CD4-positive, alpha-beta T cell treated with Interleukin-4 for 1 hour (primary cell): Measurements from ENCODE around the gene LHB.
A peak's percentile ranks its signal among the peaks of the same experiment; 100 is the strongest.

Experiments
- DNase-seq, 2 donors: peaks; one replicate each; pipeline ENCODE4 v3.0.0-alpha.2; 2020 to 2022

The LHB gene

GRCh38 chr19:48975947-48976847 is 40.7 kb downstream of the LHB start:
- DNase-seq = peak; percentile 47 to 57

- DNase-seq = peak; percentile 81 to 82
These were observed 45.9 kb downstream of the LHB start for GRCh38 chr19:48970923-48971395.

- DNase-seq = no peak
These were observed 46.6 kb downstream of the LHB start for GRCh38 chr19:48970139-48970766.

GRCh38 chr19:48969276-48970138 is 47.4 kb downstream of the LHB start:
- DNase-seq = no peak

- DNase-seq = no peak
These were observed 48.1 kb downstream of the LHB start for GRCh38 chr19:48968813-48969218.

GRCh38 chr19:48968179-48968661 is 48.7 kb downstream of the LHB start:
- no peak for DNase-seq

- DNase-seq = peak; percentile 29 to 76
These were observed 49.3 kb downstream of the LHB start for GRCh38 chr19:48967346-48968178.

GRCh38 chr19:48966541-48967345 is 50.1 kb downstream of the LHB start:
- DNase-seq = no peak
